ENCODE results near the gene QKI. TPM values are rescaled to one million over a fixed set of nuclear protein-coding genes. Genes with fewer than 3 reads are reported as not detected.
A peak's percentile ranks its signal among the peaks of the same experiment; 100 is the strongest.

QKI gene
- total RNA-seq, 1 donor from 2014 or later: 267 TPM

DNA sequence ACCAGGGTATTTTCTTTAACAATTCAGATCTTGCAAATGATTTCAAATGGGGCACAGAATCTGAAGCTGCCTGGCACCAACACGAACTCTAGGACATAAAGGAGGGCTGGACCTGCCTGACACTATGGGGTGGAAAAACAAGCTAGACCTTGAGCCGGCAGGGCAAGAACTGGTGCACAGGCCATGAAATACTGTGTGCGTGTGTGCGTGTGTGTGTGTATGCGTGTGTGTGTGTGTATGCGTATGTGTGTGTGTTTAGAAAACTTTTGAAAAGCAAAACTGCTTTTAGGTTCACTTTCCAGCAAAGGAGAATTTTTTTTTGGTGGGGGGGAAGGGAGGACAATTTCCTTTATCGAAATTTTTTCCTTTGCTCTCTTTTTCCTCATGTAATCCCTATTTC is 11.9 kb upstream of the QKI start:
- Mint-ChIP-seq H3K4me3 (no peak overlapping the region), H3K9me3 (no peaks in the 10 kb centered on the region), H3K27ac (ENCODE audit: unreplicated experiment) (no peak overlapping the region), H3K36me3 (ENCODE audit: low read depth) (no peaks in the 10 kb centered on the region), H3K4me1 (peaks cover 91% of the 10 kb centered on the region), H3K27me3 (ENCODE audit: low read depth) (no peaks in the 10 kb centered on the region)
- no peak for TF ChIP-seq CTCF (conservative IDR thresholded peaks at IDR 0.05)
- no peak for DNase-seq (ENCODE audit: low read depth, low spot score)

DNA sequence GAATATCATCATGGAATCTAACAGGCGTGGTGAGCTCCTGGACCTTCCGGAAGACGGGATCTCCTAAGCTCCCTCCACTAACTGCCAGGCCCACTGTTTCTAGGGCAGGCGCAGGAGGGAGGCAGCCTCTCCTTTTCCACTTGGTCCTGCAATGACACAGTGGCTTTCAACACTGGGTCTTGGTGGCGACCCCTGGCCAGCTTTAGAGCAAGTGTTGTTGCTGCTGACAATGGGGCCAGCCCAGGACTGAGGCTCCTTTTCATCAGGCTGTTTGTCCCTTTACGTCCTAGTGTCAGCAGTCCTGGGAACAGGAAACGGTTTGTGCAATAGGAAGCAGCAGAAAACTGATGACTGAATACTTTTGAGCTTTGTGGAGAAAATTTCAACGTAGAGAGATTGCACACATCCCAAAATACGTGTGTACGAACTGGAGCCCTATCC is 9.7 kb upstream of the QKI start:
- no peaks in the 10 kb centered on the region for H3K27me3 Mint-ChIP-seq (ENCODE audit: low read depth)
- peaks cover 3% of the 10 kb centered on the region for H3K36me3 Mint-ChIP-seq (ENCODE audit: low read depth)
- DNase-seq (ENCODE audit: low read depth, low spot score): no peak

GRCh38 chr6:163405412-163406309 is 8.9 kb upstream of the QKI start:
- H3K9me3 Mint-ChIP-seq: peaks cover 3% of the 10 kb centered on the region
- H3K27me3 Mint-ChIP-seq (ENCODE audit: low read depth): no peaks in the 10 kb centered on the region
- H3K27ac Mint-ChIP-seq (ENCODE audit: unreplicated experiment): peak overlapping the region; percentile 94
- H3K36me3 Mint-ChIP-seq (ENCODE audit: low read depth): peaks cover 3% of the 10 kb centered on the region
- peaks cover 64% of the 10 kb centered on the region for H3K4me1 Mint-ChIP-seq
- peak overlapping the region; percentile 50 for H3K4me3 Mint-ChIP-seq
- DNase-seq (ENCODE audit: low read depth, low spot score): no peak
- TF ChIP-seq CTCF (conservative IDR thresholded peaks at IDR 0.05): no peak

More for the DNA sequence above, 9.7 kb upstream of the QKI start:
- Mint-ChIP-seq H3K9me3 (peaks cover 3% of the 10 kb centered on the region), H3K4me3 (peak overlapping the region; percentile 58), H3K4me1 (peaks cover 72% of the 10 kb centered on the region), H3K27ac (ENCODE audit: unreplicated experiment) (peak overlapping the region; percentile 95)
- TF ChIP-seq CTCF (conservative IDR thresholded peaks at IDR 0.05): no peak

GRCh38 chr6:163406366-163406765 is 8.2 kb upstream of the QKI start:
- Mint-ChIP-seq H3K4me3 (peak overlapping the region; percentile 21), H3K9me3 (peaks cover 3% of the 10 kb centered on the region), H3K27me3 (ENCODE audit: low read depth) (no peaks in the 10 kb centered on the region), H3K36me3 (ENCODE audit: low read depth) (peaks cover 9% of the 10 kb centered on the region), H3K27ac (ENCODE audit: unreplicated experiment) (peak overlapping the region; percentile 94), H3K4me1 (peaks cover 63% of the 10 kb centered on the region)
- no peak for DNase-seq (ENCODE audit: low read depth, low spot score)
- TF ChIP-seq CTCF (conservative IDR thresholded peaks at IDR 0.05): no peak

- no peak for TF ChIP-seq CTCF (conservative IDR thresholded peaks at IDR 0.05)
- Mint-ChIP-seq H3K9me3 (peaks cover 3% of the 10 kb centered on the region), H3K36me3 (ENCODE audit: low read depth) (peaks cover 10% of the 10 kb centered on the region), H3K27me3 (ENCODE audit: low read depth) (no peaks in the 10 kb centered on the region), H3K4me1 (peaks cover 63% of the 10 kb centered on the region), H3K4me3 (no peak overlapping the region), H3K27ac (ENCODE audit: unreplicated experiment) (no peak overlapping the region)
- DNase-seq (ENCODE audit: low read depth, low spot score): no peak
Measured at GRCh38 chr6:163406830-163407229, 7.7 kb upstream of the QKI start.
